Germinal center (tissue), 1 donor: Measurements from ENCODE around the gene TMEFF1.
"Not testable (repeated sequence)": the region's sequence is repeated elsewhere in the genome, so short reads cannot be mapped to it uniquely, and the experiment has no call there.

Experiments used
- DNase-seq: peaks from one replicate; pipeline ENCODE4 v3.0.0; 2012; ENCODE audit warnings: mixed read lengths, low spot score

Gene TMEFF1

GRCh38 chr9:100498592-100498991, 25.6 kb downstream of the TMEFF1 start:
- no peak for DNase-seq

GRCh38 chr9:100499460-100499859, 26.5 kb downstream of the TMEFF1 start:
- DNase-seq: peak; percentile 15

GRCh38 chr9:100499866-100500265, 26.9 kb downstream of the TMEFF1 start:
- DNase-seq: no peak

- peak; percentile 49 for DNase-seq
Measured at GRCh38 chr9:100505564-100506159, 32.7 kb downstream of the TMEFF1 start.

GRCh38 chr9:100507350-100507749, 34.4 kb downstream of the TMEFF1 start:
- DNase-seq: not testable (repeated sequence)

- no peak for DNase-seq
Measured at GRCh38 chr9:100511205-100511604, 38.3 kb downstream of the TMEFF1 start.

GRCh38 chr9:100515578-100516494, 42.9 kb downstream of the TMEFF1 start:
- no peak for DNase-seq

GRCh38 chr9:100521282-100521681, 48.3 kb downstream of the TMEFF1 start:
- no peak for DNase-seq

- DNase-seq: no peak
Measured at GRCh38 chr9:100525563-100525962, 52.6 kb downstream of the TMEFF1 start.

GRCh38 chr9:100527180-100527794, 54.3 kb downstream of the TMEFF1 start:
- DNase-seq: not testable (repeated sequence)

GRCh38 chr9:100534401-100534800, 61.5 kb downstream of the TMEFF1 start:
- no peak for DNase-seq

- no peak for DNase-seq
Measured at GRCh38 chr9:100540327-100540726, 67.4 kb downstream of the TMEFF1 start.

- no peak for DNase-seq
Measured at GRCh38 chr9:100549048-100549447, 76.1 kb downstream of the TMEFF1 start.

- no peak for DNase-seq
Measured at GRCh38 chr9:100554935-100555401, 82.0 kb downstream of the TMEFF1 start.

- DNase-seq: no peak
Measured at GRCh38 chr9:100555471-100555870, 82.5 kb downstream of the TMEFF1 start.

GRCh38 chr9:100557053-100557452, 84.1 kb downstream of the TMEFF1 start:
- DNase-seq: no peak

GRCh38 chr9:100561256-100561655, 88.3 kb downstream of the TMEFF1 start:
- DNase-seq: no peak

GRCh38 chr9:100567856-100568255, 94.9 kb downstream of the TMEFF1 start:
- no peak for DNase-seq

GRCh38 chr9:100573655-100574260, 100.8 kb downstream of the TMEFF1 start:
- no peak for DNase-seq

GRCh38 chr9:100575006-100575405, 102.1 kb downstream of the TMEFF1 start:
- no peak for DNase-seq

GRCh38 chr9:100575765-100576386, 102.9 kb downstream of the TMEFF1 start:
- DNase-seq: no peak
